Activated CD8-positive, alpha-beta memory T cell treated with anti-CD3 and anti-CD28 coated beads, Interleukin-2, amount 50 U/mL, for 48 hours (primary cell): ENCODE measurements around the gene GNAT3.

Experiments
- DNase-seq: peaks from one replicate; pipeline ENCODE4 v3.0.0-alpha.2; 2020

GNAT3 gene

GRCh38 chr7:80499350-80499953 lies 12.4 kb downstream of the GNAT3 start:
- no peak for DNase-seq

DNA sequence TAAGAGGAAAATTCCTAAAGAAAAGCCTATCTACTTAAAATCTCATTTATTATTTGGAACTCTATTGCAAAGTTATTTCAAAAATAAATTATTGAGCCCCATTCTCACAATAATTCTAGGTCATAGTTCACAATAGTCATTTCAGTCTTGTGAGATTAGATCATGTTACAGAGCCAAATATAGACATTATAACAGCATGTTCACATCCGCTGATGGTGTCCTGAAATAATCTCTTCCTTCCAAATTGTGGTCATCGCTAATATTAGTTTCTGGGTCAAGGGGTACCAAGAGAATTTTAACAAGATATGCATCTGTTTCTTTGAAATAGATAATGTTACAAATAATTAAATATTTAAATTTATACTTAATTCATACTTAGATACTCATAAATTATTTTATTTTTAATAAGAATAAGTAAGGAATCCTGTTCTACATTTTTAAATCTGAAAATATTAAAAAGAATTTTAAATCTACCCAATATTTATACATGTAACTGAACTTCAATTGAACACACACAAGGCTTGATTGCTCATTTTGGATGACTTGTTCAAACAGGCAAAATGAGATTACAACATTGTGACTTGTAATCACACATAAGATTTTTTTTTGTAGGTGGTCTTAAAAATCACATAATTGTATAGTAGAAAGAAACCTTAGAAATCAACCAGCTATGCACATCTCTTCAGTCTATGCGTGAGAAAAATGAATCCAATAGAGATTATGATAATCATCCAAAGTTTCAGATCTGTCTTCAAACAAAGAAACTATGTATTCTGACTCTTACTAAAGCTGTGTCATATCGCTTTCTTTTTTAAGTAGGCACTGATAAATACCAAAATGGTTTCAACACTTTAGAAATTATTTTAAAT lies 13.1 kb downstream of the GNAT3 start:
- DNase-seq, result no peak

GRCh38 chr7:80496586-80496985 lies 15.3 kb downstream of the GNAT3 start:
- no peak for DNase-seq

GRCh38 chr7:80493121-80493849 lies 18.6 kb downstream of the GNAT3 start:
- DNase-seq, result no peak

GRCh38 chr7:80491462-80491861 lies 20.4 kb downstream of the GNAT3 start:
- no peak for DNase-seq

DNA sequence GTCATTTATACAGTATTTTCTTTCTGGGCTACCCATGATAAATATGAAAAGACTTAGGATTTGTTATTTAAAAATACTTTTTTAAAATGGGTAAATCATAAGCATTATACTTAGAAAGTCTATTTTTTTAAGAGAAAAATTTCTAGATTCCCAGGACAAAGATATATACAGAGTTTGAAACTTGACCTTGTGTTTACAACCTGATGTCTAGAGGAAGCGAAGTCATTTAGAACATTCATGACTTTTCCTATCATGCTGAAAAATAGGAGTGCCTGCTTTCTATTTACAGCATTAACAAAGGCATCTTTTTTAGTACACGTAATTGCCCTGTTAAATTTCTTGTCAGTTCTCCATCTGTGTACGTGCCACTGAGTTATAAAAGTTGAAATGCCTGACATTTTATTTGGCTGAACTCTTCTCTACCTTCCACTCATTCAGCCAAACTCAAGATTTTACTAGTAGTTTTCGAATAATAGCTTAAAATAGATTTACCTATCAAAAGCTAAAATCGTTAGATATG lies 23.0 kb downstream of the GNAT3 start:
- DNase-seq, result no peak

DNA sequence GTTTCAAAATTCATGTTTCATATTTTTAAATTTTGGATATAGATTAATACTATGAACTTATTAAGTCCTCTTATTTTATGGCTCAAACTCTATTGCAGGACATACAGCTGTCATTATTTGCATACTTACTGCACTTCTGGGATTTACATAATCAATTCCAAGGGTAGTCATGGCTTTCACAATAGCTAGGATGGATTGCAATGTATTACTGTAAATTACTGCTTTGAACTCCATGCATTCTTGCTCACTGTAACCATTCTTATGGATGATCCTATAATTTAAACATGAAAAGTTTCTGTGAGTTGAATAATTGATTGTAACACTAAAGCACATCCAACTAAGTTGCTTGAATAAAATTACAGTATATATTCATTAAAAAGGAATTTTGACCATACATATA lies 23.5 kb downstream of the GNAT3 start:
- no peak for DNase-seq

DNA sequence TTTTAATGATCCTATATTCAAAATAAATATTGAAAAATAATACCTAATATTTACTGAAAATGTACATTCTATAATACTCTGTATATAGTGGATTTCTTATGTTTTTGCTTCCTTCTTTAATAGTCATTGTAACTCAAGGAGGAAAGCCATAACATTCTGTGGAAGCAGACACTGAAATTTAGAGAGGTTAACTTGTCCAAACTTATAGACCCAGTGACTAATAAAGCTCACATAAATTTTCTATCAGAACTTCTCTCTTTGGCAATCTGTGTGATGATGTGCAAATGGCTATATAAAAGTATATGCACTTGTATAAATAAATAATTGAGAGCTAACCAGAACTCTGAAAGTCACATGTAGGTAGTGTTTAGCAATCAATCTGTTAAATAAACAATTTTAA lies 26.1 kb downstream of the GNAT3 start:
- no peak for DNase-seq

- DNase-seq, result no peak
Measured at GRCh38 chr7:80482950-80483349, 28.9 kb downstream of the GNAT3 start.

DNA sequence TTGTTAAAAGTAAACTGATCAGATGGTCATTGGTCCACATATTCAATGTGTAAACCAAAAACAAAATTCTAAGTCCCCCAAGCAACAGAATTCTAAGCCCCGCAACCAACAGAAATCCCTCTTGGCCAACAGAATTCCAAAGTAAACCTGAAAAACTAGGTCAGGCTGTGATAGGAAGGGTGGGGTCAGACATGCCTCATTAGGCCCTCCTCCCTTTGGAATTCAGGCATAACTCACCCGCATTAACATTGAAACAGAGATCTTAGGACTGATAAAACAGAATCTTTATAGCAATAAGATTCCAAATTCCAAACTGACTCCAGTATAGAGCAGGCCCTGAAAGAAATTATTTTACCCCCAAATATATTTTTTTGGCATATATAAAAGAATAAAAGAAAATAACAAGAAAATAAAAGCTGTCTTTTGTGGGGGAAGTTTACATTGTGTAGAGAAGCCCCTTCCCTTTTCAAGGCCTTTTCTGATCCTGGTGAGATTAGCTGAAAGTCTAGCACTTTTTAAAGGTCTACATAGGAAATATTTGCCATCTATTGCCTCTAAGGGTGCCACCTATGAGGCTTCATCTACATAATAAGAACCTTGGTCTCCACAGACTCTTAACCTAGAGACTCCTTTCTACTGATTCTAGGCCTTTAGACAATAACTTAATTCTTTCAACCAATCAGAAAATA lies 30.5 kb downstream of the GNAT3 start:
- no peak for DNase-seq

GRCh38 chr7:80480566-80480965 lies 31.3 kb downstream of the GNAT3 start:
- no peak for DNase-seq

- no peak for DNase-seq
Measured at GRCh38 chr7:80478683-80479082, 33.2 kb downstream of the GNAT3 start.

DNA sequence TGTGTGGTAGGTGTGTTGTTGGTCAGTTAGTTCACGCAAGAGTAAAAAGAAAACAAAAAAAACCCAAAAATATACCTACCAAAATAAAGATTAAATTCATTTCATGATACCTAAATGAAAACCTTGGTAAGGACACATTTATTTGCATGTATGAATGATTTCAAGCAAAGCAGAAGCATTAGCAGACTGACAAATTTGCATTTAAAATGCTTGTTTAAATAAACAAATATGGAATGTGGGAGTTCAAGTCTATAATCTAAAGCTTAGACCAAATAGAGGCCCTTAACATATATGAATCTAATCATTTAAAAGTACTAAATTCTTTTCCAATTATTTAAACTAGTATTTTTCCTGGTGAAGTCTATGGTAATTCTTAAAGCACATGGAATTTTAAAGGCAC lies 35.8 kb downstream of the GNAT3 start:
- DNase-seq, result no peak

DNA sequence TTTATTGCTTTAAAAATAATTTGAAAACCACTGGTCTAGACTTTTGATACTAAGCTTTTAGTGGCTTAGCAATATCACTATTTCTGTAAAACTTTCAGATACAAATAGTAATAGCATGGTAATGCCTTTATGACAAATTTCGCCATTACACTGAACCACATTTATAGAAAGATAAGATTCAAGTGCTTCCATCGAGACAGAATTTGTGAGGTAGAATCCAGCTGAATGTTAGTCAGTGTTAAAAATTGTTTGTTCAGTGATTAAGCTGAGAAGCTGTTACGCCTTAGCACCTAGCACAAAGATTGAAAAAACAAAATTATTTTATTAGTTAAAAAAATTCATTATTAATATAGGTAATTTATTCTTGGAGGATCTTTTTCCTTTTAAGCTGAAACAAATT lies 36.5 kb downstream of the GNAT3 start:
- no peak for DNase-seq

DNA sequence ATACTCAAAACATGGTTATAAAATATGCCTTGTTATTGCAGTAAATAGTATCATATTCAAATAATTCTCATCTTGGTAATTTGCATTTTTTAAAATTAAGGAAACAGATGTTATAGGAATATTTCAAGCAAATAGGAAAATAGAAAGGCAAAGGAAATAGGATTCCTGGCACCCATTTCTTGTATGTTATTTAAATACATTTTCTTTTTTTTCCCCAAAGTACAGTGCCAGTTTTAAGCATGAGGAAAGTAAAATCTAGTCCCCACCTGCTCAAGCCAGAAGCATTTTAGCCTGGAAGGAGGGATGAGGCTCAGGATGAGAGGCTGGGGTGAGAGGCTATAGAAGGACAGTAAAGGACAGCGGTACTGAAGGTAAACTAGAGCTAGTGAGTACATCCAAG lies 38.1 kb downstream of the GNAT3 start:
- no peak for DNase-seq

DNA sequence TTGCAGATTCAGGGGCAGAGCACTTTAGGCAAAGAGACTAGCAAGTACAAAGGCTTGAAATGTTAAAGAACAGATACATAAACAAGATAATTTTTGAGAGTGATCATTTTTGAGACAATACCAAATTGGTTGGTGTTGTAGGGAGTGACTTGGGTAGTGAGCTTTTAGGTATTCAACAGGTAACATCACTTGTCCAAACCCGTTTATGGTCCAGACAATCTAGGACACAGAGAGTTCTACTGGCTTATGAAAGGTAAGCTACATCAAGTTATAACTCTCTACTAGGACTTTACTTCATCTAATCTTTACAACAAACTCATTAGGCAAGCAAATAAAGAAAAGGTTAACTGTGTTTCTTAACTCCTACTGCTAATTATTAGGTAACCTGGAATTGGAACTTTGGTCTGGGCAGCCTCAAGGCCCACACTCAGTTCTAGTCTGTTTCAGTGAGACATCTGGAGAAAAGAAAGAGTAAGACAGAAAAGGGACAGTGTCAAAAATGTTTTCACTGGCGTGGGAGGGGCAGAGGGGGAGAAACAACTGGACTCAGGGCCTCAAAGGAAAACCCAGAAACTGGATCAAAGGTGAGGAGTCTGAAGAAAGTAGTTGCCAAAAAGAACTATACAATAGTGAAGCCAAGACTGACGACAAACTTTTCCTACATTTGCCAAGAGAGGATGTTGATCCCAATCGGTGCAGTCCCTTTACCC lies 39.2 kb downstream of the GNAT3 start:
- no peak for DNase-seq

DNA sequence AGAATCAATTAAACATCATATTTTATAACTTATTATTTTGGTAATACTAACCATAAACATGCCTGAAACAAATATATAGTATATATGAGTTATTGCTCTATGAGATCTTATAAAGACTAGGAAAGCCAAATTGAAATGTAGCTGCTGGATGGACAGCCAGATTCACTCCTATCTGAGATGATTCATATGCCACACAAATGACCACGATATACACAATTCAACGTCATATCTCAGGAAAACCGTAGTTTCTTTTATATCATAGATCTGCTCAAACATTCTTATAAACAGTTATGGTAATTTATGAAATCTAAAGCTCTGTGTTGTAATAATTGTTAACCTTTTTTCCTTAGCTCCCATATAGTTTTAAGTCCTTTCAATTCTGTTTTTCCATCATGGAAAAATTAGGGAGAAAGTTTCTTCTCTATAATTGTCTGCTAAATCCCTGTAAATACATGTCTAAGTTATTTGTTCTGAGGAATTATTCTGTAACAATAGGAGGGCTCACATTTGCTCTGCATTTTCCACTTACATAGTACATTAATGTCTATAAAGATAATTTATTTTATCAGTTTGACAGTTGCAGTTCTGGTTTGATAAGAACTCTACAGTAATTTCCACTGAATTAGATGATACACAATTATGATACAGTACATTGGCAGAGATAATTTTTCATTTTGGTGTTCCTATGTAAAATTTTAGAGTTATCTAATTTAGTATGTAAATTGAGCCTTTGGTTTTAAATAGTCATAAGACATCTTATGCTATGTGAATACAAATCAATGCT lies 42.7 kb downstream of the GNAT3 start:
- no peak for DNase-seq

GRCh38 chr7:80467069-80467468 lies 44.8 kb downstream of the GNAT3 start:
- no peak for DNase-seq

DNA sequence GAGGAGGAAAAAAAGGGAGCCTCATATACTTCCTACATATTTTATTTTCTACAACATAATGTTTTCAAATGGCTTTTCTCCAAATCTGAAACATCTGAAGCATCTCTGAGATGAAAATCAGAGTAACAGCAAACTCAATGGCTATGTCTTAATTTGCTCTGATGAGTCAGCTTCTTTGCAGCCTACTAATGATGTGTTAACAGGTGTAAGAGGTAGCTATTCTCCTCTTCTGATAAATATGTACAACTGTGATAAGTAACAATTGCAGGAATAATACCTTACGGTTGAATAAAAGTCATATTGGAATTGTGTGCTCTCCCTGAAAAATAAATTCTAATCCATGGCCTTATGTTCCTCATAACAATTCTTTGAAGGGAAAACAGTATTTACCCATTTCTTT lies 45.2 kb downstream of the GNAT3 start:
- DNase-seq, result no peak

- no peak for DNase-seq
Measured at GRCh38 chr7:80464211-80464610, 47.7 kb downstream of the GNAT3 start.

DNA sequence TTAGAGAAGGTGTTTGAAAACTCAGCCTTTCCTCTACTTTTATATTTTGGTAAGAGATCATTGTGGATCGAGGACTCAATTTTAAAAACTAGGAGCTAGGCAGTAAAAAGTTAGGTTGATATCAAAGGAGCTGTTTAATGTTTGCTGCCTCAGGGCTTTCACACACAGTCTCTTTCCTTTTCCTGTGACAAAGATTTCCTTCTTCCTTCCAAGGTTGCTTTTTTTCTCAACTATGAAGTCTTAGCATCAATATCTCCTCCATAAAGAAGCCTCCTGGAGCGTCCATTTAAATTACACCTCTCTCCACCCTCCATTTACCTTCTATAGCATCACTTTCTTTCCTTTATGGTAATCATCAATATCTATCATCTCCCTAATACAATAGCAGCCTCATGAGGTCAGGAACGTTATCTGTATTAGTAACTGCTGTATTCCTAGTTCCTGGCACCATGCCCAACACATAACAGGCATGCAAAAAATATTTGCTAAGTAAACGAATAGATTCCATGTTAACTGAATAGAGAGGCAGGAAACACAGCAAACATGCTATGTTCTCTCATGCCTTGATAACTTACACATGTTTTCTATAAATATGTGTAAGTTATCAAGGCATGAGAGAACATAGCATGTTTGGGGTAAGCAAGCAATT lies 48.5 kb downstream of the GNAT3 start:
- DNase-seq, result no peak
